Body of pancreas (tissue), 4 donors: ENCODE results near the gene TNIP1. TPM values are rescaled to one million over a fixed set of nuclear protein-coding genes. Genes with fewer than 3 reads are reported as not detected.

Experiments
- ATAC-seq: fragments of 150-250 bp; one replicate; pipeline ENCODE4 v1.9.1; 2016
- DNase-seq, 4 donors: peaks; one replicate each; pipeline ENCODE4 v3.0.0-alpha.2; 2019
- H3K27ac ChIP-seq, 4 donors: fragments of 200-600 bp; sonication (generic); 1 replicate in 3 of 4; 2 replicates in 1 of 4; pipeline versions ENCODE4 v1.5.1 to v1.6.1; 2016 to 2019; ENCODE audit warnings: mild to moderate bottlenecking in 1 of 4, mixed read lengths in 1 of 4, moderate library complexity in 1 of 4
- H3K27me3 ChIP-seq, 2 donors: fragments of 200-600 bp; sonication (generic); one replicate each; pipeline ENCODE4 v1.6.0; 2016; ENCODE audit warnings: mild to moderate bottlenecking in 1 of 2
- H3K36me3 ChIP-seq, 2 donors: fragments of 200-600 bp; sonication (generic); replicated peaks in 1 of 2; 2 replicates each; pipeline ENCODE4 v1.5.1; 2016; ENCODE audit warnings: low read depth in 2 of 2; ENCODE audit not compliant: insufficient read depth in 1 of 2
- H3K4me1 ChIP-seq: fragments of 200-600 bp; sonication (generic); one replicate; pipeline ENCODE4 v1.6.0; 2016
- H3K4me3 ChIP-seq, 2 donors: fragments of 200-600 bp; sonication (generic); 1 replicate in 1 of 2; 2 replicates in 1 of 2; pipeline ENCODE4 v1.5.1; 2016 to 2019
- H3K9me3 ChIP-seq, 3 donors: fragments of 200-600 bp; sonication (generic); 1 replicate in 2 of 3; 2 replicates in 1 of 3; pipeline ENCODE4 v1.5.1; 2016
- CTCF ChIP-seq, 7 experiments: fragments of 450-650 bp in 4 of 7; fragments of 200-600 bp in 3 of 7; sonication (generic) in 3 of 7; IDR thresholded peaks; one replicate each; pipeline ENCODE4 v1.5.1; 2016 to 2019; ENCODE audit warnings: antibody characterized with exemption in 7 of 7
- POLR2A ChIP-seq, 3 donors: fragments of 450-650 bp; IDR thresholded peaks; one replicate each; pipeline ENCODE4 v1.6.1; 2016; ENCODE audit warnings: antibody characterized with exemption in 3 of 3, mild to moderate bottlenecking in 2 of 3
- WGBS, 2 donors: methylation state at CpG; one replicate each; pipeline ENCODE4 v1.1.5; 2017; 5-methylcytosine and 5-hydroxymethylcytosine counted together
- intact Hi-C: fragments of 100-400 bp; cut with DNase I; formaldehyde crosslinking; loops from one replicate; pipeline ENCODE4 v1.15.1; 2023
- total RNA-seq, 2 donors: library from RNA; depleted of rRNA; stranded (reverse); fragments of >200 nt; gene quantifications; one replicate each; pipeline ENCODE4 v1.1.0, GENCODE V29; 2016

TNIP1 gene
- total RNA-seq, 2 donors from 2014 or later = 89.3 to 111 TPM

- no peak for ATAC-seq
- intact Hi-C loops = no loop called here
- H3K36me3 ChIP-seq = no peaks in the 10 kb centered on the region
Measured at GRCh38 chr5:151110992-151111391, 30.2 kb upstream of the TNIP1 start.

GRCh38 chr5:151110122-151110681 is 29.4 kb upstream of the TNIP1 start:
- Histone ChIP-seq H3K4me1 (peaks cover 42% of the 10 kb centered on the region), H3K36me3 (no peaks in the 10 kb centered on the region), H3K27ac (no peak overlapping the region), H3K9me3 (no peaks in the 10 kb centered on the region), H3K27me3 (no peaks in the 10 kb centered on the region), H3K4me3 (no peak overlapping the region)
- WGBS, 2 donors = 73 to 74% methylated on average over 11 of the region's 11 CpGs
- intact Hi-C loops = no loop called here
- ATAC-seq (no peak), DNase-seq (no peak)
- TF ChIP-seq POLR2A (IDR thresholded peaks at IDR 0.05) = no peak
- no peak for TF ChIP-seq CTCF (IDR thresholded peaks at IDR 0.05)

More at GRCh38 chr5:151110992-151111391, 30.2 kb upstream of the TNIP1 start:
- 94 to 97% methylated on average over 3 of the region's 3 CpGs for WGBS, 2 donors
- Histone ChIP-seq H3K27me3 (no peaks in the 10 kb centered on the region), H3K9me3 (no peaks in the 10 kb centered on the region), H3K4me3 (no peak overlapping the region), H3K4me1 (peaks cover 35% of the 10 kb centered on the region), H3K27ac (no peak overlapping the region)
- DNase-seq = no peak
- TF ChIP-seq CTCF (IDR thresholded peaks at IDR 0.05) (no peak), POLR2A (IDR thresholded peaks at IDR 0.05) (no peak)

- intact Hi-C loops = loop anchor here (5.0 kb wide), 1 partner anchor 36 kb away; no protein-coding TSS in a partner anchor
- DNase-seq (peak; percentile 63 to 72 (median 64)), ATAC-seq (peak; percentile 45)
- Histone ChIP-seq H3K4me3 (no peak overlapping the region), H3K4me1 (peaks cover 50% of the 10 kb centered on the region), H3K9me3 (no peaks in the 10 kb centered on the region), H3K27ac (peak overlapping the region; percentile 77 to 86 (median 82)), H3K36me3 (no peaks in the 10 kb centered on the region), H3K27me3 (no peaks in the 10 kb centered on the region)
- 25 to 27% methylated on average over 7 to 8 of the region's 8 CpGs for WGBS, 2 donors
- no peak for TF ChIP-seq POLR2A (IDR thresholded peaks at IDR 0.05)
- no peak for TF ChIP-seq CTCF (IDR thresholded peaks at IDR 0.05)
Measured at GRCh38 chr5:151108566-151108965, 27.7 kb upstream of the TNIP1 start.

- TF ChIP-seq POLR2A (IDR thresholded peaks at IDR 0.05) (no peak), CTCF (IDR thresholded peaks at IDR 0.05) (peak in 4 of 7 experiments; percentile 48 to 58 (median 51))
- ATAC-seq (peak; percentile 96), DNase-seq (peak; percentile 89 to 96 (median 94))
- H3K27ac ChIP-seq = peak overlapping the region; percentile 77 to 86 (median 82)
- WGBS, 2 donors = 47 to 48% methylated on average over 10 to 11 of the region's 11 CpGs
- intact Hi-C loops = loop anchor here (5.0 kb wide), 1 partner anchor 36 kb away; no protein-coding TSS in a partner anchor
- no peak overlapping the region for H3K4me3 ChIP-seq
- H3K9me3 ChIP-seq = no peaks in the 10 kb centered on the region
- no peaks in the 10 kb centered on the region for H3K27me3 ChIP-seq
- no peaks in the 10 kb centered on the region for H3K36me3 ChIP-seq
- peaks cover 55% of the 10 kb centered on the region for H3K4me1 ChIP-seq
Measured at GRCh38 chr5:151107738-151108520, 27.1 kb upstream of the TNIP1 start.
